GM10266 (cell line): ENCODE measurements around the gene TMEM272.
"Not testable (repeated sequence)": the region's sequence is repeated elsewhere in the genome, so short reads cannot be mapped to it uniquely, and the experiment has no call there.

Experiments used
- DNase-seq: peaks from one replicate; pipeline ENCODE4 v3.0.0; 2012; ENCODE audit errors: extremely low spot score
- CTCF ChIP-seq: IDR thresholded peaks from 2 replicates; pipeline ENCODE4 v1.5.1; 2012; ENCODE audit warnings: mild to moderate bottlenecking, low read depth; ENCODE audit not compliant: control insufficient read depth, insufficient read depth; ENCODE audit errors: missing control alignments

TMEM272 gene

DNA sequence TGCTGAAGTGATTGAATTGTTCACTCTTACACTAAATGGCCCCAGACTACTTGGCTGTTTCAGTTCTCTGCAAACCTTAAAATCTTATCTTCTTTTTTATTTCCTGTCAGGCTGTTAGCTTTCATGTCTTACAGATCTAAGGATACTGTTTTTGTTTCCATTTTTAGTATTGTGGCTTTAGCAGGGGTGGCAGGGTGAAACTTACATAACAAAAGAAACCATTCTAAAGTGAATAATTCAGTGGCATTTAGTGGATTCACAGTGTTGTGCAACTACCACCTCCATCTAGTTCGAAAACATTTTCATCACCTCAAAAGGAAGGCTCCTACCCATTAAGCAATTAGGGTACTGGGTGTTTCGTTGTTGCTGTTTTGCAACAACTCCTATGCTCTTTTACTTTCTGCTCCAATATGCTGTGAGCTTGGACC is 19.8 kb downstream of the TMEM272 start:
- TF ChIP-seq CTCF, result no peak
- no peak for DNase-seq

DNA sequence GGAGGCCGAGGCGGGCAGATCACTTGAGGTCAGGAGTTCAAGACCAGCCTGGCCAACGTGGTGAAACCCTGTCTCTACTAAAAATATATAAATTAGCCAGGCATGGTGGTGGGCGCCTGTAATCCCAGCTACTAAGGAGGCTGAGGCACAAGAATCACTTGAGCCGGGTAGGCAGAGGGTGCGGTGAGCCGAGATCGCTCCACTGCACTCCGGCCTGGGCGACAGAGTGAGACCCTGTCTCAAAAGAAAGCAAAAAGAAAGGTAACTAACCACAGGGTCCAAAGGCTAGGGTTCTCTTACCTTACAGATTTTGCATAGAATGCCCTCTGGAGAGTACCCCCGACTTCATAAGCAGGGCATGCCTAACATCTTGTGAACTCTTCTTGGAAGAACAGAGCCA is 20.3 kb downstream of the TMEM272 start:
- DNase-seq, result not testable (repeated sequence)

- no peak for DNase-seq
- no peak for TF ChIP-seq CTCF
These were observed 21.1 kb downstream of the TMEM272 start for GRCh38 chr13:51823863-51824262.

- TF ChIP-seq CTCF, result no peak
- DNase-seq, result no peak
These were observed 21.6 kb downstream of the TMEM272 start for GRCh38 chr13:51823359-51823758.

DNA sequence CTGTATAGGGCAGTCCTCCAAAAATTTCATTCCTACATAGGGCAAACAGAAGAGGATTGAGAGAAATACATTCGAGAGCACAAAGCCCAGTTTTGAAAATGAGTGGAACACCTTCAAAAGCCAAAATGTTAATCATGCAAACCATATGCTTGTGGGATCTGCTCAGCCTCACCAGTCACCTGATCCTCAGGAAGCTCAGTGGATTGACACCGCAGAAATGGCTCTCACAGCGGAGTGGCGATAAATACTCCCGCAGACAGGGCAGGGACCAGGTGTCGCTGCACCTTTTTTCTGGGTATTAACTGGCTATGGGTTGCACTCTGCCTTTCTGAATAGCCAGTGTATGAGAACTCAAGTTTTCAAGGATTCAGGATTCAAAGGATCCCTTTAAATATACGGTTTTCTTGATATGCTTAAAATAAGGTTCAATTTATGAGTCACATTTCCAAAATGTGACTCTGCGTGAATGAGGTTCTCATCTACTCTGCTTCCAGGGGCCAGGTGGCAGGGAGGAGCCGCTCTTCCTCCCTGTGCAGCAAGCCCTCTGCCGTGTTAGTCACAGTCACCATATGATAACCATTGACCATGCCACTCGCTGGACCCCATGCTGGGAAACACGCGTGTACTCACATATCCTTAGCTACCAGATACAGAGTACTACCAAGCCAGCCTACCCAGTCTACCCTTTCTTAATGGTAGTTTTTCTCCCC is 22.7 kb downstream of the TMEM272 start:
- no peak for DNase-seq
- no peak for TF ChIP-seq CTCF

- DNase-seq, result no peak
- no peak for TF ChIP-seq CTCF
These were observed 23.4 kb downstream of the TMEM272 start for GRCh38 chr13:51821606-51822005.

DNA sequence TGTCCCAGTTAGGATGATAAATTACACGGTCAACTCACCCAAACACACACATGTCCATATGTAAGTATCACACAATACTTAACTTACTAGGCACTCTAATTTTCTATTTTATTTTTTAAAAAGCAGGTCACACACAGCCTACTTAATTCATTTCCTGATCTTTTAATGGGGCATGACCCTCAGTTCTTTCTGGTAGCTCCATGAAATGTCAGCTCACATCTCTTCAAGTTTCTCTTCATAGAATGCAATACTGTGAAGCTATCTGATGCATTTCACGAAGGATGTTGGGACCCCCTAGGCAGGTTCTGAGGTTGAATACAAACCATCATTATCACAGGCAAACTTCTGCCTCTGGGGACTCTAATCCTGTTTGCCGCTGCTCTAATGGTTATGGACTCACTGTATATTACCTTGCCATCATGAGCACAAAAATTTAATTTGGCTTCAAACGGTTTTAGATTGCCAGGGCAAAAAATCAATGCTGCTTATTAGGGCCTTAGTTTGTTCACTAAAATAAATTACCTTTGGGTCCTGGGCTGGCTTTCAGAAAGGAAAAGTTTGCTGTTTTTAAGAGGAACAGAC is 24.9 kb downstream of the TMEM272 start:
- no peak for DNase-seq
- no peak for TF ChIP-seq CTCF

DNA sequence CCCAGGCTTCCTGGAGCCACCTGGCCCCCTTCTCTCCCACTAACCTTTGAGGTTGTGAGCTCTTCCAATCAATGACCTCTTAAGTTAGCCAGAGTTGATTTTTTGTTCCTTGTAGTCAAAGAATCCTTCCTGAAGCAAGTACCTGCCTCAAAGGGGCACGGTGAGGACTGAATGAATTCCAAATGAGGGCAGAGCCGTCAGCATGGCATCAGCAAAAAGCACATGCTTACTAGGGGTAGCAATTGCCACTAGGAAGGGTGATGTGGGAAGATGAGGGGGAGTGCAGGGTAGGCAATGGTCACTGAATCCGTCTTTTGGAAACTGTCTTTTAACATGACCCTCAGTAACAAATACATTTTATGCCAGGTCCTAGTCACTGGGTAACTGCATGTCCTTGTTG is 25.4 kb downstream of the TMEM272 start:
- DNase-seq, result no peak

More for the DNA sequence above, 25.4 kb downstream of the TMEM272 start:
- no peak for TF ChIP-seq CTCF
